ENCODE measurements around the gene CCHCR1. TPM values are rescaled to one million over a fixed set of nuclear protein-coding genes. Genes with fewer than 3 reads are reported as not detected.

Gene CCHCR1
- total and polyA plus RNA-seq, 7 donors: 7.4 to 15.2 (median 10.3) TPM

- H3K27ac ChIP-seq: no peak overlapping the region
- H3K9me3 ChIP-seq: no peaks in the 10 kb centered on the region
- DNase-seq (no peak), ATAC-seq (no peak)
- no peak for TF ChIP-seq CTCF (IDR thresholded peaks at IDR 0.05)
- 95 to 98% (median 96%) methylated on average over 8 of the region's 8 CpGs for WGBS, 3 donors
- peak overlapping the region; percentile 52 for H3K4me3 ChIP-seq
- no peaks in the 10 kb centered on the region for H3K27me3 ChIP-seq (ENCODE audit: insufficient read depth in 3 of 3, low read length in 2 of 3)
- intact Hi-C loops (cut with DNase I): no loop called here
- H3K4me1 ChIP-seq: no peaks in the 10 kb centered on the region
- no peaks in the 10 kb centered on the region for H3K36me3 ChIP-seq (ENCODE audit: insufficient read depth in 1 of 2, low read depth in 1 of 2)
Measured at GRCh38 chr6:31179896-31180295, 22.3 kb upstream of the CCHCR1 start.

- no peaks in the 10 kb centered on the region for H3K36me3 ChIP-seq (ENCODE audit: insufficient read depth in 1 of 2, low read depth in 1 of 2)
- TF ChIP-seq CTCF (IDR thresholded peaks at IDR 0.05): no peak
- H3K4me1 ChIP-seq: no peaks in the 10 kb centered on the region
- H3K27ac ChIP-seq: no peak overlapping the region
- ATAC-seq (no peak), DNase-seq (no peak)
- no peaks in the 10 kb centered on the region for H3K9me3 ChIP-seq
- H3K27me3 ChIP-seq (ENCODE audit: insufficient read depth in 3 of 3, low read length in 2 of 3): no peaks in the 10 kb centered on the region
- no peak overlapping the region for H3K4me3 ChIP-seq
- WGBS, 3 donors: 59 to 81% (median 67%) methylated on average over 4 of the region's 4 CpGs
- intact Hi-C loops (cut with DNase I): no loop called here
Measured at GRCh38 chr6:31179042-31179386, 21.4 kb upstream of the CCHCR1 start.

GRCh38 chr6:31178143-31179041 lies 20.8 kb upstream of the CCHCR1 start:
- H3K27me3 ChIP-seq (ENCODE audit: insufficient read depth in 3 of 3, low read length in 2 of 3): no peaks in the 10 kb centered on the region
- H3K4me1 ChIP-seq: no peaks in the 10 kb centered on the region
- H3K4me3 ChIP-seq: no peak overlapping the region
- intact Hi-C loops (cut with DNase I): no loop called here
- no peak for DNase-seq
- H3K36me3 ChIP-seq (ENCODE audit: insufficient read depth in 1 of 2, low read depth in 1 of 2): no peaks in the 10 kb centered on the region
- H3K27ac ChIP-seq: no peak overlapping the region
- TF ChIP-seq CTCF (IDR thresholded peaks at IDR 0.05): no peak
- no peaks in the 10 kb centered on the region for H3K9me3 ChIP-seq
- 61 to 78% (median 74%) methylated on average over 8 of the region's 8 CpGs for WGBS, 3 donors
- no peak for ATAC-seq

- ATAC-seq (no peak), DNase-seq (no peak)
- Histone ChIP-seq H3K4me3 (no peak overlapping the region), H3K27ac (no peak overlapping the region), H3K36me3 (ENCODE audit: insufficient read depth in 1 of 2, low read depth in 1 of 2) (no peaks in the 10 kb centered on the region), H3K9me3 (no peaks in the 10 kb centered on the region), H3K4me1 (no peaks in the 10 kb centered on the region), H3K27me3 (ENCODE audit: insufficient read depth in 3 of 3, low read length in 2 of 3) (no peaks in the 10 kb centered on the region)
- 58 to 66% (median 64%) methylated on average over 3 of the region's 3 CpGs for WGBS, 3 donors
- intact Hi-C loops (cut with DNase I): no loop called here
- TF ChIP-seq CTCF (IDR thresholded peaks at IDR 0.05): no peak
Measured at GRCh38 chr6:31175971-31176370, 18.4 kb upstream of the CCHCR1 start.

GRCh38 chr6:31174378-31174777 lies 16.8 kb upstream of the CCHCR1 start:
- Histone ChIP-seq H3K4me1 (no peaks in the 10 kb centered on the region), H3K9me3 (no peaks in the 10 kb centered on the region), H3K36me3 (ENCODE audit: insufficient read depth in 1 of 2, low read depth in 1 of 2) (no peaks in the 10 kb centered on the region), H3K4me3 (no peak overlapping the region), H3K27ac (no peak overlapping the region), H3K27me3 (ENCODE audit: insufficient read depth in 3 of 3, low read length in 2 of 3) (no peaks in the 10 kb centered on the region)
- ATAC-seq: no peak
- no peak for TF ChIP-seq CTCF (IDR thresholded peaks at IDR 0.05)
- 84 to 90% (median 88%) methylated on average over 4 to 5 of the region's 5 CpGs for WGBS, 3 donors
- intact Hi-C loops (cut with DNase I): no loop called here
- DNase-seq: no peak

Measured in psoas muscle (tissue), 8 donors.